HFFc6 (cell line): Measurements from ENCODE around the gene JARID2. TPM values are rescaled to one million over a fixed set of nuclear protein-coding genes. Genes with fewer than 3 reads are reported as not detected.

Experiments
- DNase-seq: peaks from one replicate; pipeline ENCODE4 v3.0.0-alpha.2; 2018
- H3K27ac Mint-ChIP-seq: 2 replicates; pipeline ENCODE4 v1.8.0; 2020; ENCODE audit warnings: mild to moderate bottlenecking, mixed read lengths
- H3K27me3 Mint-ChIP-seq: 2 replicates; pipeline ENCODE4 v1.8.0; 2021; ENCODE audit warnings: mild to moderate bottlenecking, moderate library complexity, mixed read lengths; ENCODE audit not compliant: insufficient read depth
- H3K36me3 Mint-ChIP-seq: 2 replicates; pipeline ENCODE4 v1.8.0; 2021; ENCODE audit warnings: low read depth, mixed read lengths
- H3K4me1 Mint-ChIP-seq: 2 replicates; pipeline ENCODE4 v1.8.0; 2020; ENCODE audit warnings: low read depth, mixed read lengths
- H3K4me3 Mint-ChIP-seq: 2 replicates; pipeline ENCODE4 v1.8.0; 2020; ENCODE audit warnings: mild to moderate bottlenecking, moderate library complexity, mixed read lengths
- H3K9me3 Mint-ChIP-seq: 2 replicates; pipeline ENCODE4 v1.8.0; 2020; ENCODE audit warnings: mild to moderate bottlenecking, mixed read lengths
- total RNA-seq, 6 experiments: library from RNA; stranded (reverse); fragmentation: NEBNext Ultra II Directional; extraction: Animal tissue kit (Norgen Biotek cat#: 25700); gene quantifications; 2 replicates in 1 of 6; 3 replicates in 5 of 6; pipeline ENCODE4 v1.2.3, GENCODE V29; 2021
- TF ChIP-seq, protein P1 (sequence below): fragments of 200-600 bp; sonication (generic); IDR thresholded peaks from 2 replicates; pipeline ENCODE4 v1.5.0; 2021; ENCODE audit warnings: antibody characterized with exemption, mild to moderate bottlenecking

The JARID2 gene
- total RNA-seq, 6 experiments from 2014 or later: 8.3 to 10.1 (median 9.5) TPM

DNA sequence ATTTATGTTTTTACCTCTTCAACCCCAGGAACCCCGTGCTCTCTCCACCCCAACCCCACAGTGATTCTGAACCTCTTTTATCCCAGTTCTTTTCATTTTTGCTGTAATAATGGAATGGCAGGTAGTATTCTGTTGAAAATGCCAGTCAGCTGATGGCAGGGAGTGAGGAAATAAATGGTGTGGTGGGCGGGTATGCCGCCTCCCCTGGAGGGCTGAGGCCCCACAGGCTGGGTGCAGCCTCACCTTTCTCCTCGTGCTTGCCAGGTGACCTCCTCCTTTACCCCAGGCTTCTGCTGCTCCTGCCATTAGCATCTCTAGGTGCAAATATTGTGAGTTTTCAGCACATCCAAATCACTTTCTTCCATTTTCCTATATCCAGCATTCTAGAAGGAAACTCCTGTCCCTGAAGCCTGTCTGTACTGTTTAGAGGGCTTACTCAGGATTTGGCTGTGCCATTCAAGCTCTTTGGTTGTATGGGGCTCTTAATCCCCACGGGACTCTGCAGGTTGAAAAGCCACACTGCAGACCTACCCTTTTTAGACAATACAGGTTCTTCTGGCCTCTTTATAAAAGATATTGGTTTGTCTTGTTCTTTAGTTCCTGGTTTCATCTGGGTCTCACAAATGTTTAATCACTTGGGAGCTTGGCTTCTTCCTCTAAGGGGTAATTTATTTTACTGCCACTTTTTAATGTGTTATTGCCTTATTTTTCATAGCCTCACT is 201.8 kb downstream of the JARID2 start:
- no peak for DNase-seq
- peaks cover 34% of the 10 kb centered on the region for H3K4me1 Mint-ChIP-seq
- no peaks in the 10 kb centered on the region for H3K9me3 Mint-ChIP-seq
- no peak overlapping the region for H3K4me3 Mint-ChIP-seq
- no peak overlapping the region for H3K27ac Mint-ChIP-seq
- H3K36me3 Mint-ChIP-seq: no peaks in the 10 kb centered on the region; the same call in 1 of the 2 replicates
- TF ChIP-seq, protein P1, sequence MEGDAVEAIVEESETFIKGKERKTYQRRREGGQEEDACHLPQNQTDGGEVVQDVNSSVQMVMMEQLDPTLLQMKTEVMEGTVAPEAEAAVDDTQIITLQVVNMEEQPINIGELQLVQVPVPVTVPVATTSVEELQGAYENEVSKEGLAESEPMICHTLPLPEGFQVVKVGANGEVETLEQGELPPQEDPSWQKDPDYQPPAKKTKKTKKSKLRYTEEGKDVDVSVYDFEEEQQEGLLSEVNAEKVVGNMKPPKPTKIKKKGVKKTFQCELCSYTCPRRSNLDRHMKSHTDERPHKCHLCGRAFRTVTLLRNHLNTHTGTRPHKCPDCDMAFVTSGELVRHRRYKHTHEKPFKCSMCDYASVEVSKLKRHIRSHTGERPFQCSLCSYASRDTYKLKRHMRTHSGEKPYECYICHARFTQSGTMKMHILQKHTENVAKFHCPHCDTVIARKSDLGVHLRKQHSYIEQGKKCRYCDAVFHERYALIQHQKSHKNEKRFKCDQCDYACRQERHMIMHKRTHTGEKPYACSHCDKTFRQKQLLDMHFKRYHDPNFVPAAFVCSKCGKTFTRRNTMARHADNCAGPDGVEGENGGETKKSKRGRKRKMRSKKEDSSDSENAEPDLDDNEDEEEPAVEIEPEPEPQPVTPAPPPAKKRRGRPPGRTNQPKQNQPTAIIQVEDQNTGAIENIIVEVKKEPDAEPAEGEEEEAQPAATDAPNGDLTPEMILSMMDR: no peak
- H3K27me3 Mint-ChIP-seq: peaks cover 1% of the 10 kb centered on the region

DNA sequence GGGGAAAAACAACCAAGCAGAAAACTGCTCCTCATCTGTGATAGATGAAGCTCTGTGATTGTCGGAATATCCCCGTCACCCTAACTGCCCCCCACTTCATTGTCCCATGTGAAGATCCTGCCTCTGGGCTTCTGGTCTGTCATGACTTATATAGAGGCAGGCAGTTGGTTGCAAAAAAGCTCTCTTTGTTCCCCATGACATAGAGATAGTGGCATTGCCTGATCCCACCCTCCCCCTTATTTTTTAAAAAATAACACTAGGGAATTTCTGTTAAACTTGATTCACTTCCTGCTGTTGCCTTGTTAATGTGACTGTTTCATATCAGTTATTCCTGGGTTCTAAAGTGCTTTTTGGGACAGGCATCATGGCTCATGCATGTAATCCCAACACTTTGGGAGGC is 203.1 kb downstream of the JARID2 start:
- H3K36me3 Mint-ChIP-seq: no peaks in the 10 kb centered on the region; the same call in 1 of the 2 replicates
- TF ChIP-seq, protein P1: no peak
- H3K4me3 Mint-ChIP-seq: no peak overlapping the region
- DNase-seq: no peak
- H3K27ac Mint-ChIP-seq: peak overlapping the region; percentile 44; the same call in 1 of the 2 replicates
- no peaks in the 10 kb centered on the region for H3K9me3 Mint-ChIP-seq
- H3K27me3 Mint-ChIP-seq: peaks cover 1% of the 10 kb centered on the region
- H3K4me1 Mint-ChIP-seq: peaks cover 20% of the 10 kb centered on the region

DNA sequence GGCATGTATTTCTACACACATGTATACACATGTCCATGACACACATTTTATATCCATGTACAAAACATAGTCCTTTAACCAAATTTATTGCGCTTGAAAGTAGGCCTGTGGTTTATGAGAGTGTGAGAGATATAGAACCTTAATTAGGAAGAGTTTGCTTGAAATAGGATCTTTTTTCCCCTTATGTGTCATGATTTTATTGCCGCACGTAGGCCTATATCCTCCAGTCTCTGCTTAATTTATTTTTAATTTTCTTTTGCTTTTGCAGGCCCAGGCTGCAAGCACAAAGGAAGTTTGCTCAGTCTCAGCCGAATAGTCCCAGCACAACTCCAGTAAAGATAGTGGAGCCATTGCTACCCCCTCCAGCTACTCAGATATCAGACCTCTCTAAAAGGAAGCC is 205.9 kb downstream of the JARID2 start:
- Mint-ChIP-seq H3K4me1 (peaks cover 29% of the 10 kb centered on the region), H3K4me3 (no peak overlapping the region), H3K27ac (no peak overlapping the region), H3K27me3 (peaks cover 1% of the 10 kb centered on the region; the same call in 1 of the 2 replicates), H3K9me3 (no peaks in the 10 kb centered on the region), H3K36me3 (peaks cover 5% of the 10 kb centered on the region)
- TF ChIP-seq, protein P1: no peak
- DNase-seq: no peak

DNA sequence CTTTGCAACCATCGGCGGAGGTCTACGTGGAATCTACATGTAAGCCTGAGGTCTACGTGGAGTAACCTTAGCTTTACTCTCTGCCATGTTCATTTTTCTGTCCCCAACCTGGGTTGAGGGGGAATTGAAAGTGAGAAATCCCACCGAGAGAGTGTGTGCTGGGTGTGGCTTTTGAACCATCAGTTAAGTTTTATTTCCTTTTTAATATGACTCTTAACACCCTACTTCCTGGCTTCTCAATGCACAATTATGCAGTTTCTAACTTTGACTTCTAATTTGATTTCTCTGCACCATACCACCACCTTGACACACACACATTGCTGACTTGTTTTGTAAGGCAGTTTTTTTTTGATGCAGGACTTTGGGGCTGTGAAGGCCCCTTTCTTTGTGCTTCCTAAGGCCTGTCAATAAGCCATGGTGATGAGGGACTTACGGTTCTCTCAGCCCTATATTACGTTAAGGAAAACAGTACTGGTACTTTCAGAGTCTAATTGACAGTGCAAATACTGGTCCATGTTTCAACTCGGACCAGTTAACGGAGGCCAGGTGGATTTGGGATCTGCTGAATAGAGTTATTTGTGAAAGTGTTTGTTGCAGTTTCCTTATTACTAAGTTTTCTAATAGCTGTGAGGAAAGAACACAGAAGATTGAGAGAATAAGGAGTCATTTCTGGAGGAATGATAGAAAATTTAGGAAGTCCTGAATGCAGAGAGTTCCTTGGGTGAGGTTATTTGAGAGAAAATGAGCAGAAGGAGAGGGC is 206.5 kb downstream of the JARID2 start:
- H3K4me1 Mint-ChIP-seq: peaks cover 34% of the 10 kb centered on the region
- H3K9me3 Mint-ChIP-seq: no peaks in the 10 kb centered on the region
- no peak overlapping the region for H3K27ac Mint-ChIP-seq
- DNase-seq: no peak
- peaks cover 5% of the 10 kb centered on the region for H3K36me3 Mint-ChIP-seq
- TF ChIP-seq, protein P1: no peak
- peaks cover 4% of the 10 kb centered on the region for H3K27me3 Mint-ChIP-seq
- no peak overlapping the region for H3K4me3 Mint-ChIP-seq

DNA sequence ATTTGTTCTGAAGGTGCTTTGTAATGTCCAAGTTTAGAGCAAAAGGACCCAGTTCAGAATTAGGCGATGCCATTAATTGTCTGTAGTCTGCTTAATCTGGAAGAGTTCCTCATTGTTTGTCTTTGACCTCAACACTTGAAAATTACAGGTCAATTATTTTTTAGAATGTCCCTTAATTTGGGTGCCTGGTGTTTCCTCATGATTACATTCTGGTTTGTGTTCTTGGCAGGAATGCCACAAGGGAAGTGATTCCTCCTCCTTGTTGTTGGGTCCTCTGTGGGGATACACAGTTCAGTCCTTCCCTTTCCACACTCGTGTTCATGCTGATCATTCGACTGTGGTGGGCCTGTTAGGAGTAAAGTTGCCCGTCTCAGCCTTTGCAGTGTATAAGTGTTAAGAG is 207.3 kb downstream of the JARID2 start:
- Mint-ChIP-seq H3K4me1 (peaks cover 32% of the 10 kb centered on the region), H3K27ac (no peak overlapping the region), H3K4me3 (no peak overlapping the region), H3K36me3 (peaks cover 5% of the 10 kb centered on the region), H3K27me3 (peaks cover 4% of the 10 kb centered on the region), H3K9me3 (no peaks in the 10 kb centered on the region)
- no peak for DNase-seq
- TF ChIP-seq, protein P1: no peak
